WERI-Rb-1 (cell line): ENCODE data around the gene BATF.

Source experiments
- DNase-seq: peaks from one replicate; pipeline ENCODE4 v3.0.0-alpha.2; 2020
- H3K27ac ChIP-seq: fragments of 250-450 bp; sonication (Bioruptor Pico); 2 replicates; pipeline ENCODE4 v1.5.1; 2020; ENCODE audit warnings: mild to moderate bottlenecking, moderate library complexity
- H3K27me3 ChIP-seq: fragments of 250-450 bp; sonication (Bioruptor Pico); 2 replicates; pipeline ENCODE4 v1.5.1; 2021; ENCODE audit warnings: mild to moderate bottlenecking, low read depth, moderate library complexity; ENCODE audit not compliant: insufficient read depth, severe bottlenecking
- H3K36me3 ChIP-seq: fragments of 250-450 bp; sonication (Bioruptor Pico); 2 replicates; pipeline ENCODE4 v1.5.1; 2020; ENCODE audit warnings: mild to moderate bottlenecking, moderate library complexity
- H3K4me3 ChIP-seq: 2 replicates; pipeline ENCODE4 v1.5.1; 2011; ENCODE audit warnings: low read depth, mild to moderate bottlenecking, control low read depth, low read length
- H3K9me3 ChIP-seq: fragments of 250-450 bp; sonication (Bioruptor Pico); 2 replicates; pipeline ENCODE4 v1.5.1; 2021; ENCODE audit warnings: mild to moderate bottlenecking, moderate library complexity; ENCODE audit not compliant: severe bottlenecking
- CTCF ChIP-seq: IDR thresholded peaks from 2 replicates; pipeline ENCODE4 v1.5.1; 2011; ENCODE audit warnings: low read depth, mild to moderate bottlenecking, control low read depth, inconsistent platforms, low read length

BATF gene

GRCh38 chr14:75504411-75504810 is 17.9 kb upstream of the BATF start:
- Histone ChIP-seq H3K36me3 (no peaks in the 10 kb centered on the region), H3K27me3 (no peaks in the 10 kb centered on the region), H3K9me3 (peaks cover 3% of the 10 kb centered on the region), H3K27ac (no peak overlapping the region), H3K4me3 (no peak overlapping the region)
- no peak for DNase-seq
- TF ChIP-seq CTCF, result no peak

- Histone ChIP-seq H3K36me3 (no peaks in the 10 kb centered on the region), H3K9me3 (peaks cover 3% of the 10 kb centered on the region), H3K4me3 (no peak overlapping the region), H3K27me3 (no peaks in the 10 kb centered on the region), H3K27ac (no peak overlapping the region)
- no peak for DNase-seq
- no peak for TF ChIP-seq CTCF
Observed at GRCh38 chr14:75506930-75507329, 15.3 kb upstream of the BATF start.

- Histone ChIP-seq H3K4me3 (no peak overlapping the region), H3K9me3 (peaks cover 3% of the 10 kb centered on the region), H3K36me3 (no peaks in the 10 kb centered on the region), H3K27ac (no peak overlapping the region), H3K27me3 (no peaks in the 10 kb centered on the region)
- no peak for DNase-seq
- no peak for TF ChIP-seq CTCF
Observed at GRCh38 chr14:75510547-75510946, 11.7 kb upstream of the BATF start.

- Histone ChIP-seq H3K9me3 (peaks cover 3% of the 10 kb centered on the region), H3K4me3 (no peak overlapping the region), H3K36me3 (no peaks in the 10 kb centered on the region), H3K27ac (no peak overlapping the region), H3K27me3 (no peaks in the 10 kb centered on the region)
- no peak for DNase-seq
- no peak for TF ChIP-seq CTCF
Observed at GRCh38 chr14:75511201-75511600, 11.1 kb upstream of the BATF start.

GRCh38 chr14:75513911-75514672 is 8.2 kb upstream of the BATF start:
- H3K27me3 ChIP-seq, result no peaks in the 10 kb centered on the region
- DNase-seq, result no peak
- H3K36me3 ChIP-seq, result no peaks in the 10 kb centered on the region
- no peak overlapping the region for H3K4me3 ChIP-seq
- no peak for TF ChIP-seq CTCF
- no peak overlapping the region for H3K27ac ChIP-seq
- H3K9me3 ChIP-seq, result no peaks in the 10 kb centered on the region
